Natural killer cell (primary cell): ENCODE data around the gene SSBP2. TPM values are rescaled to one million over a fixed set of nuclear protein-coding genes. Genes with fewer than 3 reads are reported as not detected.

Source experiments
- ATAC-seq, 3 donors: fragments of 150-1000 bp in 2 of 3; fragments of 200-7000 bp in 1 of 3; cut with Tn5 transposase; 1 replicate in 1 of 3; 2 replicates in 2 of 3; pipeline ENCODE4 v1.10.0; 2021; ENCODE audit warnings: mild to moderate bottlenecking in 2 of 3, moderate library complexity in 2 of 3
- DNase-seq, 2 donors: peaks; one replicate each; pipeline versions ENCODE4 v3.0.0 to v3.0.0-alpha.2; 2013 to 2021; ENCODE audit warnings: mixed read lengths in 1 of 2
- H3K27ac ChIP-seq: one replicate; pipeline ENCODE4 v1.5.1; 2013; ENCODE audit warnings: mild to moderate bottlenecking, low read length
- H3K27me3 ChIP-seq: one replicate; pipeline ENCODE4 v1.6.1; 2013; ENCODE audit warnings: low read length; ENCODE audit not compliant: control insufficient read depth, insufficient read depth
- H3K36me3 ChIP-seq: one replicate; pipeline ENCODE4 v1.6.1; 2013; ENCODE audit warnings: low read length; ENCODE audit not compliant: control insufficient read depth, insufficient read depth
- H3K4me1 ChIP-seq: one replicate; pipeline ENCODE4 v1.6.1; 2013; ENCODE audit warnings: low read length; ENCODE audit not compliant: control insufficient read depth, insufficient read depth
- H3K4me3 ChIP-seq: one replicate; pipeline ENCODE4 v1.5.1; 2013; ENCODE audit warnings: low read length
- H3K9me3 ChIP-seq: one replicate; pipeline ENCODE4 v1.6.1; 2013; ENCODE audit warnings: low read length; ENCODE audit not compliant: control insufficient read depth, insufficient read depth
- H3K27ac Mint-ChIP-seq, 2 donors: one replicate each; pipeline ENCODE4 v1.8.0; 2022; ENCODE audit warnings: mild to moderate bottlenecking in 2 of 2, mixed read lengths in 2 of 2, moderate library complexity in 1 of 2
- H3K27me3 Mint-ChIP-seq, 2 donors: one replicate each; pipeline ENCODE4 v1.8.0; 2022; ENCODE audit warnings: low read depth in 2 of 2, mixed read lengths in 2 of 2
- H3K36me3 Mint-ChIP-seq: one replicate; pipeline ENCODE4 v1.8.0; 2022; ENCODE audit warnings: mixed read lengths
- H3K4me1 Mint-ChIP-seq, 2 donors: one replicate each; pipeline ENCODE4 v1.8.0; 2022; ENCODE audit warnings: mixed read lengths in 2 of 2
- H3K4me3 Mint-ChIP-seq: one replicate; pipeline ENCODE4 v1.8.0; 2022; ENCODE audit warnings: mild to moderate bottlenecking, moderate library complexity, mixed read lengths
- H3K9me3 Mint-ChIP-seq, 2 donors: one replicate each; pipeline ENCODE4 v1.8.0; 2022; ENCODE audit warnings: mixed read lengths in 2 of 2
- WGBS: methylation state at CpG from one replicate; pipeline ENCODE4 v1.1.7; 2013; ENCODE audit warnings: missing lambda C conversion rate; ENCODE audit not compliant: insufficient coverage; 5-methylcytosine and 5-hydroxymethylcytosine counted together
- intact Hi-C: fragments of 100-400 bp; cut with micrococcal nuclease; formaldehyde crosslinking; loops from one replicate; pipeline ENCODE4 v1.14.2; 2022
- total RNA-seq, 4 donors: library from RNA; stranded (reverse); fragments of 120-200 nt in 1 of 4; gene quantifications; one replicate each; pipeline versions ENCODE4 v1.2.3 to v1.2.4, GENCODE V29; 2013 to 2022
- TF ChIP-seq, protein P1 (sequence below): fragments of 200-600 bp; IDR thresholded peaks from one replicate; pipeline ENCODE4 v1.8.0; 2022; ENCODE audit warnings: antibody characterized with exemption

SSBP2 gene
- total RNA-seq, 3 donors from 2014 or later (not counting 1 experiment from before 2014, with no cell fraction given), result 13.1 to 17.3 (median 14.8) TPM

DNA sequence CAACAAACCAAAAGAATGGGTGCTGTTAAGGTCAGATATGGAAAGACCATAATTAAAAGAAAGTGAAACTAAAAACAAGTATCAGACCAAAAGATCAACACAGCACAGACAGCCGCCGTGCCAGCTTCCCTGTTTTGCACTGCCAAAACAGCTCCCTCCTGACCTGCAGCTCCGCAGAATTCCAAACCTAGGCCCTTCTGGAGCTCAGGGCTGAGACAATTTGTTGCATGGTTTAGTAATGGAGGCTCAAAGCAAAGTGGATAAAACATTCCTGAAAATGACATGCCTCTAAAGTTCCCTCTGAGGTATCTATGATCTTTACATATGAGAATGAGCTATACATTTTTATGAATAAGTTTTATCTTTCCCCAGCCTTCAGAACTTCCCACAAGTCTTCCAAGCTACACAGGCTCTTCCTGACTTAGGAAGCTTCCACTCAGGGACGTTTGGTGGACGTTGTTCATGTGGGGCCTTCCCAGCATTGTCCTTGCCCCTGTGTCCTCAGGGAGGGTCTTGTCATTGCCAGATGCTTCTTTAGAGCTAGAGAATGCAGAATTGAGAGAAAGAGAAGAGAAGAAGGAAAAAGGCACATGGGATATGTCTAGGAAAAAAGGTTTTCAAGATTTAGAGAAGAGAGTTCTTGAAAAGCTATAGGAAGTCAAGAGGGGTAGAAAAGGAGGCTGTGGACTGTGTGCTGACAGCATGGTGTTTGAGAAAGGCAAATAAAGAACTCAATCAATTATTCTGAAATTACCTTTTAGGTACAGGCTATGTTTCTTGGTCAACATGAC lies 28.4 kb upstream of the SSBP2 start:
- H3K9me3 ChIP-seq, result no peaks in the 10 kb centered on the region
- Mint-ChIP-seq H3K9me3 (no peaks in the 10 kb centered on the region), H3K36me3 (no peaks in the 10 kb centered on the region), H3K4me1 (peaks cover 16 to 17% of the 10 kb centered on the region in 2 donors), H3K27ac (peak overlapping the region; percentile 90 to 92), H3K4me3 (peak overlapping the region; percentile 89), H3K27me3 (no peaks in the 10 kb centered on the region)
- intact Hi-C loops, result no loop called here
- TF ChIP-seq, protein P1, sequence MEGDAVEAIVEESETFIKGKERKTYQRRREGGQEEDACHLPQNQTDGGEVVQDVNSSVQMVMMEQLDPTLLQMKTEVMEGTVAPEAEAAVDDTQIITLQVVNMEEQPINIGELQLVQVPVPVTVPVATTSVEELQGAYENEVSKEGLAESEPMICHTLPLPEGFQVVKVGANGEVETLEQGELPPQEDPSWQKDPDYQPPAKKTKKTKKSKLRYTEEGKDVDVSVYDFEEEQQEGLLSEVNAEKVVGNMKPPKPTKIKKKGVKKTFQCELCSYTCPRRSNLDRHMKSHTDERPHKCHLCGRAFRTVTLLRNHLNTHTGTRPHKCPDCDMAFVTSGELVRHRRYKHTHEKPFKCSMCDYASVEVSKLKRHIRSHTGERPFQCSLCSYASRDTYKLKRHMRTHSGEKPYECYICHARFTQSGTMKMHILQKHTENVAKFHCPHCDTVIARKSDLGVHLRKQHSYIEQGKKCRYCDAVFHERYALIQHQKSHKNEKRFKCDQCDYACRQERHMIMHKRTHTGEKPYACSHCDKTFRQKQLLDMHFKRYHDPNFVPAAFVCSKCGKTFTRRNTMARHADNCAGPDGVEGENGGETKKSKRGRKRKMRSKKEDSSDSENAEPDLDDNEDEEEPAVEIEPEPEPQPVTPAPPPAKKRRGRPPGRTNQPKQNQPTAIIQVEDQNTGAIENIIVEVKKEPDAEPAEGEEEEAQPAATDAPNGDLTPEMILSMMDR, result no peak
- H3K27me3 ChIP-seq, result no peaks in the 10 kb centered on the region
- no peaks in the 10 kb centered on the region for H3K36me3 ChIP-seq
- peak; percentile 83 to 92 (median 90) for ATAC-seq
- H3K27ac ChIP-seq, result peak overlapping the region; percentile 67
- peaks cover 8% of the 10 kb centered on the region for H3K4me1 ChIP-seq
- H3K4me3 ChIP-seq, result peak overlapping the region; percentile 38
- 3% methylated on average over 5 of the region's 5 CpGs for WGBS
- DNase-seq, result peak; percentile 23 to 66

- DNase-seq (peak in 1 of 2 donors; percentile 36), ATAC-seq (peak in 1 of 3 donors; percentile 54)
- H3K27me3 ChIP-seq, result no peaks in the 10 kb centered on the region
- H3K4me1 ChIP-seq, result peaks cover 8% of the 10 kb centered on the region
- peak overlapping the region; percentile 89 for H3K4me3 Mint-ChIP-seq
- TF ChIP-seq, protein P1, result no peak
- H3K36me3 Mint-ChIP-seq, result no peaks in the 10 kb centered on the region
- H3K27ac Mint-ChIP-seq, result peak overlapping the region; percentile 90 to 92
- H3K27ac ChIP-seq, result peak overlapping the region; percentile 67
- 32% methylated on average over 3 of the region's 3 CpGs for WGBS
- H3K4me1 Mint-ChIP-seq, result peaks cover 16 to 17% of the 10 kb centered on the region in 2 donors
- intact Hi-C loops, result no loop called here
- H3K9me3 Mint-ChIP-seq, result no peaks in the 10 kb centered on the region
- no peaks in the 10 kb centered on the region for H3K36me3 ChIP-seq
- H3K9me3 ChIP-seq, result no peaks in the 10 kb centered on the region
- peak overlapping the region; percentile 38 for H3K4me3 ChIP-seq
- H3K27me3 Mint-ChIP-seq, result peaks cover 0 to 3% of the 10 kb centered on the region in 2 donors
These were observed 27.7 kb upstream of the SSBP2 start for GRCh38 chr5:81778642-81779041.

- 97% methylated on average over 4 of the region's 4 CpGs for WGBS
- Mint-ChIP-seq H3K4me1 (peaks cover 16 to 17% of the 10 kb centered on the region in 2 donors), H3K9me3 (no peaks in the 10 kb centered on the region), H3K36me3 (no peaks in the 10 kb centered on the region), H3K4me3 (no peak overlapping the region), H3K27me3 (peaks cover 10 to 11% of the 10 kb centered on the region in 2 donors), H3K27ac (no peak overlapping the region)
- Histone ChIP-seq H3K9me3 (no peaks in the 10 kb centered on the region), H3K27ac (no peak overlapping the region), H3K4me1 (peaks cover 8% of the 10 kb centered on the region), H3K36me3 (no peaks in the 10 kb centered on the region), H3K4me3 (no peak overlapping the region), H3K27me3 (no peaks in the 10 kb centered on the region)
- TF ChIP-seq, protein P1, result no peak
- ATAC-seq (no peak), DNase-seq (no peak)
- intact Hi-C loops, result no loop called here
These were observed 25.4 kb upstream of the SSBP2 start for GRCh38 chr5:81776258-81776657.
